PC-3 (cell line): ENCODE data around the gene PRKAR1B. TPM values are rescaled to one million over a fixed set of nuclear protein-coding genes. Genes with fewer than 3 reads are reported as not detected.
A peak's percentile ranks its signal among the peaks of the same experiment; 100 is the strongest.

ENCODE experiments used
- ATAC-seq: fragments of 200-7000 bp; cut with Tn5 transposase; 2 replicates; pipeline ENCODE4 v1.9.1; 2020; ENCODE audit warnings: mild to moderate bottlenecking, moderate library complexity
- BruUV-seq: library from RNA; stranded (reverse); fragments of 400-500 nt; replicated peaks from 2 replicates; lab custom pipeline; 2021; lab: Mats Ljungman, UMichigan
- CTCF ChIA-PET: fragments of 300-600 bp; sonication (Branson Sonifier 250); formaldehyde crosslinking; loops from one replicate; lab custom pipeline; 2022; ENCODE audit warnings: antibody characterized with exemption; lab: Charles Lee
- POLR2A ChIA-PET: fragments of 300-600 bp; sonication (Branson Sonifier 250); formaldehyde crosslinking; loops from one replicate; lab custom pipeline; 2022; ENCODE audit warnings: antibody characterized with exemption; ENCODE audit not compliant: unreplicated experiment; lab: Charles Lee
- DNase-seq: peaks from one replicate; pipeline ENCODE4 v3.0.0-alpha.2; 2015
- H2AFZ ChIP-seq: fragments of 300-600 bp; sonication (generic); 2 replicates; pipeline ENCODE4 v1.6.0; 2016; ENCODE audit warnings: antibody characterized with exemption, low read length
- H3F3A ChIP-seq: fragments of 300-600 bp; sonication (generic); one replicate; pipeline ENCODE4 v1.6.0; 2017; ENCODE audit warnings: antibody characterized with exemption, low read length, control low read depth, mild to moderate bottlenecking; ENCODE audit not compliant: unreplicated experiment
- H3K27ac ChIP-seq: fragments of 300-600 bp; sonication (generic); 2 replicates; pipeline ENCODE4 v1.5.1; 2016; ENCODE audit warnings: mild to moderate bottlenecking, low read length
- H3K27me3 ChIP-seq: fragments of 300-600 bp; sonication (generic); 2 replicates; pipeline ENCODE4 v1.6.1; 2016; ENCODE audit warnings: low read length, mixed read lengths
- H3K36me3 ChIP-seq: fragments of 300-600 bp; sonication (generic); 2 replicates; pipeline ENCODE4 v1.6.1; 2016; ENCODE audit warnings: low read depth, mixed run types, low read length, mixed read lengths
- H3K4me1 ChIP-seq: fragments of 300-600 bp; sonication (generic); 2 replicates; pipeline ENCODE4 v1.5.1; 2016; ENCODE audit warnings: low read length; ENCODE audit not compliant: insufficient read depth
- H3K4me2 ChIP-seq: fragments of 300-600 bp; sonication (generic); 2 replicates; pipeline ENCODE4 v1.6.0; 2016; ENCODE audit warnings: low read length
- H3K4me3 ChIP-seq: fragments of 300-600 bp; sonication (generic); 2 replicates; pipeline ENCODE4 v1.5.1; 2016; ENCODE audit warnings: mild to moderate bottlenecking, low read length, mixed read lengths
- H3K79me2 ChIP-seq: fragments of 300-600 bp; sonication (generic); 2 replicates; pipeline ENCODE4 v1.6.1; 2017; ENCODE audit warnings: low read length, mixed read lengths
- H3K9ac ChIP-seq: fragments of 300-600 bp; sonication (generic); 2 replicates; pipeline ENCODE4 v1.6.0; 2016; ENCODE audit warnings: mild to moderate bottlenecking, low read length
- H3K9me2 ChIP-seq: fragments of 300-600 bp; sonication (generic); replicated peaks from 2 replicates; pipeline ENCODE4 v1.6.1; 2016; ENCODE audit warnings: mixed run types, low read length, mixed read lengths
- H3K9me3 ChIP-seq: fragments of 300-600 bp; sonication (generic); 2 replicates; pipeline ENCODE4 v1.6.1; 2016; ENCODE audit warnings: low read length, mixed read lengths
- H4K20me1 ChIP-seq: fragments of 300-600 bp; sonication (generic); 2 replicates; pipeline ENCODE4 v1.6.1; 2016; ENCODE audit warnings: low read length, mixed read lengths
- EZH2 ChIP-seq: fragments of 300-600 bp; sonication (generic); IDR thresholded peaks from one replicate; pipeline ENCODE4 v1.6.1; 2017; ENCODE audit warnings: antibody characterized with exemption, mild to moderate bottlenecking, low read length; ENCODE audit not compliant: unreplicated experiment
- EZH2phosphoT487 ChIP-seq: fragments of 300-600 bp; sonication (generic); IDR thresholded peaks from 2 replicates; pipeline ENCODE4 v1.6.1; 2018; ENCODE audit warnings: mild to moderate bottlenecking, antibody characterized with exemption, low read length, borderline replicate concordance
- intact Hi-C: fragments of 100-400 bp; cut with micrococcal nuclease; formaldehyde crosslinking; loops from 2 replicates; pipeline ENCODE4 v1.9.0; 2023
- total RNA-seq: library from RNA; depleted of rRNA; stranded (reverse); fragments of >200 nt; gene quantifications from 2 replicates; pipeline ENCODE4 v1.2.3, GENCODE V29; 2014
- TF ChIP-seq, protein P1 (sequence below): fragments of 300-600 bp; sonication (generic); conservative IDR thresholded peaks from 2 replicates; pipeline ENCODE4 v1.5.1; 2017; ENCODE audit warnings: antibody characterized with exemption, low read depth, mild to moderate bottlenecking, low read length

The PRKAR1B gene
- total RNA-seq, 1 experiment from 2014 or later = 15.6 TPM

DNA sequence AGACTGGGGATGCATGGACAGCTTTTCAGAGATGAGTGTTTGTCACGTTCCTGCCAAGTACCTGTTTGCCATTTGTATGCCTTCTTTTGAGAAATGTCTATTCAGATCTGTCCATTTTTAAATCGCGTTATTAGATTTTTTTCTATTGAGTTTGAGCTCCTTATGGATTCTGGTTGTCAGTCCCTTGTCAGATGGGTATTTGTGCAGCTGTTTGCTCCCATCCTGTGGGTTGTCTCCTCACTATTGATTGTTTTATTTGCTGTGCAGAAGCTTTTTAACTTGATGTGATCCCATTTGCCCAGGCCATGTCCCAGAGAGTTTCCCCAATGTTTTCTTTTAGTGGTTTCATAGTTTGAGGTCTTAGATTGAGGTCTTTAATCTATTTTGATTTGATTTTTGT lies 5.5 kb upstream of the PRKAR1B start:
- POLR2A ChIA-PET = no interaction called here
- Histone ChIP-seq H3F3A (no peaks in the 10 kb centered on the region), H3K4me2 (peak overlapping the region; percentile 52), H3K9me3 (no peaks in the 10 kb centered on the region), H3K27me3 (no peaks in the 10 kb centered on the region), H3K9me2 (no peaks in the 10 kb centered on the region), H4K20me1 (peaks cover 2% of the 10 kb centered on the region; the same call in 1 of the 2 replicates), H3K27ac (no peak overlapping the region), H3K79me2 (peaks cover 97% of the 10 kb centered on the region), H3K4me3 (no peak overlapping the region), H3K4me1 (peaks cover 19% of the 10 kb centered on the region; the same call in 1 of the 2 replicates), H3K9ac (no peak overlapping the region), H2AFZ (no peak overlapping the region), H3K36me3 (peaks cover 26% of the 10 kb centered on the region)
- no TSS peak for BruUV-seq
- intact Hi-C loops = no loop called here
- TF ChIP-seq, protein P1, sequence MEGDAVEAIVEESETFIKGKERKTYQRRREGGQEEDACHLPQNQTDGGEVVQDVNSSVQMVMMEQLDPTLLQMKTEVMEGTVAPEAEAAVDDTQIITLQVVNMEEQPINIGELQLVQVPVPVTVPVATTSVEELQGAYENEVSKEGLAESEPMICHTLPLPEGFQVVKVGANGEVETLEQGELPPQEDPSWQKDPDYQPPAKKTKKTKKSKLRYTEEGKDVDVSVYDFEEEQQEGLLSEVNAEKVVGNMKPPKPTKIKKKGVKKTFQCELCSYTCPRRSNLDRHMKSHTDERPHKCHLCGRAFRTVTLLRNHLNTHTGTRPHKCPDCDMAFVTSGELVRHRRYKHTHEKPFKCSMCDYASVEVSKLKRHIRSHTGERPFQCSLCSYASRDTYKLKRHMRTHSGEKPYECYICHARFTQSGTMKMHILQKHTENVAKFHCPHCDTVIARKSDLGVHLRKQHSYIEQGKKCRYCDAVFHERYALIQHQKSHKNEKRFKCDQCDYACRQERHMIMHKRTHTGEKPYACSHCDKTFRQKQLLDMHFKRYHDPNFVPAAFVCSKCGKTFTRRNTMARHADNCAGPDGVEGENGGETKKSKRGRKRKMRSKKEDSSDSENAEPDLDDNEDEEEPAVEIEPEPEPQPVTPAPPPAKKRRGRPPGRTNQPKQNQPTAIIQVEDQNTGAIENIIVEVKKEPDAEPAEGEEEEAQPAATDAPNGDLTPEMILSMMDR = no peak; the same call in none of the 2 replicates
- TF ChIP-seq EZH2phosphoT487 = no peak
- no peak for TF ChIP-seq EZH2
- CTCF ChIA-PET = no interaction called here
- no peak for DNase-seq
- ATAC-seq = no peak

DNA sequence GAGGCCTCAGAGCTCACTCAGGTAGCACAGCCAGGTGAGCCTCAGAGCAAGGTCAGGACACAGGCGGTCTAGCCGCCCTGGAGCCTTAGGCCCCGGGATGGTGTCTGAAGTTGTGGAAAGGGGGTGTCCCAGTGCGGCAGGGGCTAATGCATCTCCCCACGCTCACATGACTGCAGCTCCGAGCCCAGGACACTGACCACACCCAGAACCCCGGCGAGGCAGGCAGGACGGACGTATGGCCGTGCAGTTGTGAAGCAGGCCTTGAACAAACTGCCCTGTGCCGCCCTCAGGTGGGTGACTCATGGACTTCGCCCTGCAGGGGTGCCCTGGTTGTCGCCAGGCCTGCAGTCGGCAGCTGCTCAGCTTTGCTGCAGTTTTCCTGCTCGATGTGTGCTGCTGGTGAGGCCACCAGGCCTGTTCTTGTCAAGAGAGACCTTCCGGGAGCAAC lies 5.0 kb upstream of the PRKAR1B start:
- H3K9ac ChIP-seq = no peak overlapping the region
- H3K9me3 ChIP-seq = no peaks in the 10 kb centered on the region
- intact Hi-C loops = no loop called here
- TF ChIP-seq EZH2phosphoT487 = no peak
- TF ChIP-seq, protein P1 = peak; percentile 37
- no peak for TF ChIP-seq EZH2
- peak; percentile 75 for ATAC-seq
- H3K27ac ChIP-seq = 0 out of 2 replicates have a peak overlapping the region, but pooled peaks have one; percentile 17
- peaks cover 95% of the 10 kb centered on the region for H3K79me2 ChIP-seq
- no peaks in the 10 kb centered on the region for H3K27me3 ChIP-seq
- no peak overlapping the region for H3K4me3 ChIP-seq
- peaks cover 19% of the 10 kb centered on the region; the same call in 1 of the 2 replicates for H3K4me1 ChIP-seq
- DNase-seq = peak; percentile 62
- peak overlapping the region; percentile 52 for H3K4me2 ChIP-seq
- no peaks in the 10 kb centered on the region for H3F3A ChIP-seq
- H3K36me3 ChIP-seq = peaks cover 26% of the 10 kb centered on the region
- CTCF ChIA-PET = no interaction called here
- no peaks in the 10 kb centered on the region for H3K9me2 ChIP-seq
- H2AFZ ChIP-seq = no peak overlapping the region
- POLR2A ChIA-PET = interaction anchor here (0.6 kb wide), 2 partner anchors 11 to 100 kb away, joined by 3 read pairs; no protein-coding TSS in a partner anchor
- no peaks in the 10 kb centered on the region; the same call in 1 of the 2 replicates for H4K20me1 ChIP-seq
- BruUV-seq = no TSS peak

DNA sequence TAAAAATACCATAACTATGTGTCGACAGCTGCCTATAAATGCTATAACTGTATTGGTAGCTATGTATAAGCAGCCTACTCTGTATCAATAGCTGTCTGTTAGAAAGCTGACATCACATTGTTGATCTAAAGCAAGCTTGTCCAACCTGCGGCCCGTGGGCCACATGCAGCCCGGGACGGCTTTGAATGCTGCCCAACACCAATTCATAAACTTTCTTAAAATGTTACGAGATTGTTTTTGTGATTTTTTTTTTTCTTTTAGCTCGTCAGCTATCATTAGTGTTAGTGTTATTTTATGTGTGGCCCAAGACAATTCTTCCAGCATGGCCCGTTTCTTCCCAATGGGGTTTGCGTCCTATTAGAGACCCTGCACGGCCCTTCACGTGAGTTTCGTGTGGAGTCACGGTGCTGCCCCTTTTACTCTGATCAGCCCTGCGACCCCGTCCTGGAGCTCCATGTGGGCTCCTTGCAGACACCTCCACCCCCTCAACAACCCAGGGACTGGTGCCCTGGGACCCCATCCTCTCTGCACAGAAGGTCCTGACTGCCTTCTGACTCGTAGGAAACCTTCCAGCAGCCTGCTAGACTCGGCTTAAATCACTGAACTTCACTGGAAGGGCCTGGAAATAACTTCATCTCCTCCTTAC lies 4.5 kb upstream of the PRKAR1B start:
- TF ChIP-seq EZH2 = no peak
- no peak for TF ChIP-seq EZH2phosphoT487
- TF ChIP-seq, protein P1 = no peak
- no peak for ATAC-seq
- H3K36me3 ChIP-seq = peaks cover 26% of the 10 kb centered on the region
- peak overlapping the region; percentile 52; the same call in 1 of the 2 replicates for H3K4me2 ChIP-seq
- BruUV-seq = no TSS peak
- H3K4me3 ChIP-seq = no peak overlapping the region
- peaks cover 92% of the 10 kb centered on the region for H3K79me2 ChIP-seq
- H3K27me3 ChIP-seq = no peaks in the 10 kb centered on the region
- CTCF ChIA-PET = no interaction called here
- H3K4me1 ChIP-seq = peaks cover 19% of the 10 kb centered on the region; the same call in 1 of the 2 replicates
- DNase-seq = no peak
- no peak overlapping the region for H3K9ac ChIP-seq
- POLR2A ChIA-PET = interaction anchor here (0.6 kb wide), 3 partner anchors 12 to 100 kb away, joined by 3 read pairs; no protein-coding TSS in a partner anchor
- intact Hi-C loops = no loop called here
- H4K20me1 ChIP-seq = no peaks in the 10 kb centered on the region; the same call in 1 of the 2 replicates
- no peaks in the 10 kb centered on the region for H3F3A ChIP-seq
- H3K9me2 ChIP-seq = no peaks in the 10 kb centered on the region
- H3K9me3 ChIP-seq = no peaks in the 10 kb centered on the region
- 0 out of 2 replicates have a peak overlapping the region, but pooled peaks have one; percentile 17 for H3K27ac ChIP-seq
- H2AFZ ChIP-seq = no peak overlapping the region
